SU-DHL-6 (cell line): Measurements from ENCODE around the gene APC2.

Experiments
- H2AFZ ChIP-seq: fragments of 200-600 bp; sonication (generic); 2 replicates; pipeline ENCODE4 v1.6.1; 2014; ENCODE audit warnings: low read depth, mild to moderate bottlenecking, moderate library complexity, mixed read lengths, antibody characterized with exemption, low read length; ENCODE audit not compliant: severe bottlenecking
- H3F3A ChIP-seq: fragments of 200-600 bp; shearing (Covaris generic); 2 replicates; pipeline ENCODE4 v1.6.0; 2016; ENCODE audit warnings: antibody characterized with exemption, mild to moderate bottlenecking; ENCODE audit not compliant: insufficient read depth
- H3K27ac ChIP-seq: fragments of 200-600 bp; sonication (generic); 2 replicates; pipeline ENCODE4 v1.5.1; 2016; ENCODE audit warnings: low read depth, mild to moderate bottlenecking, low read length, moderate library complexity, mixed read lengths
- H3K27me3 ChIP-seq: fragments of 200-600 bp; sonication (generic), shearing (Covaris generic); 2 replicates; pipeline ENCODE4 v1.6.0; 2014; ENCODE audit warnings: mild to moderate bottlenecking, low read length
- H3K36me3 ChIP-seq: fragments of 200-600 bp; sonication (generic); 2 replicates; pipeline ENCODE4 v1.6.1; 2014; ENCODE audit warnings: mild to moderate bottlenecking, low read length, mixed read lengths
- H3K4me2 ChIP-seq: fragments of 300-600, 200-600 bp; shearing (Covaris generic), sonication (generic); 2 replicates; pipeline ENCODE4 v1.6.0; 2014; ENCODE audit warnings: low read length, low read depth, mild to moderate bottlenecking; ENCODE audit not compliant: poor library complexity, severe bottlenecking
- H3K4me3 ChIP-seq: fragments of 200-600 bp; sonication (generic); 2 replicates; pipeline ENCODE4 v1.5.1; 2014; ENCODE audit warnings: antibody characterized with exemption, low read length, mild to moderate bottlenecking, mixed read lengths; ENCODE audit not compliant: insufficient read depth, poor library complexity, severe bottlenecking
- H3K79me2 ChIP-seq: fragments of 200-600 bp; sonication (generic); 2 replicates; pipeline ENCODE4 v1.6.1; 2014; ENCODE audit warnings: mild to moderate bottlenecking, low read length, moderate library complexity; ENCODE audit not compliant: insufficient read depth
- H3K9ac ChIP-seq: fragments of 200-600 bp; sonication (generic); 2 replicates; pipeline ENCODE4 v1.7.0; 2014; ENCODE audit warnings: mild to moderate bottlenecking, low read length
- H3K9me2 ChIP-seq: fragments of 200-600 bp; sonication (generic); replicated peaks from 2 replicates; pipeline ENCODE4 v1.6.1; 2014; ENCODE audit warnings: low read length; ENCODE audit not compliant: insufficient read depth
- H3K9me3 ChIP-seq: fragments of 200-600 bp; sonication (generic); 2 replicates; pipeline ENCODE4 v1.6.1; 2014; ENCODE audit warnings: low read length, mixed read lengths; ENCODE audit not compliant: insufficient read depth
- H4K20me1 ChIP-seq: fragments of 200-600 bp; sonication (generic); 2 replicates; pipeline ENCODE4 v1.6.1; 2014; ENCODE audit warnings: low read depth, mild to moderate bottlenecking, antibody characterized with exemption, low read length, moderate library complexity, mixed read lengths
- EZH2phosphoT487 ChIP-seq: fragments of 200-600 bp; sonication (generic), shearing (Covaris generic); conservative IDR thresholded peaks from 2 replicates; pipeline ENCODE4 v1.6.1; 2018; ENCODE audit warnings: mild to moderate bottlenecking, antibody characterized with exemption, low read length, moderate library complexity, mixed read lengths
- TF ChIP-seq, protein P1 (sequence below): fragments of 200-600 bp; sonication (generic); IDR thresholded peaks from one replicate; pipeline ENCODE4 v1.5.1; 2017; ENCODE audit warnings: antibody characterized with exemption, mild to moderate bottlenecking, low read length, moderate library complexity; ENCODE audit not compliant: insufficient read depth, poor library complexity, severe bottlenecking

The APC2 gene

GRCh38 chr19:1433119-1434039, 16.5 kb upstream of the APC2 start:
- peaks cover 26% of the 10 kb centered on the region for H3F3A ChIP-seq
- no peak overlapping the region for H3K27ac ChIP-seq
- no peaks in the 10 kb centered on the region for H4K20me1 ChIP-seq
- peaks cover 3% of the 10 kb centered on the region for H3K79me2 ChIP-seq
- peaks cover 6% of the 10 kb centered on the region; the same call in 1 of the 2 replicates for H3K36me3 ChIP-seq
- no peaks in the 10 kb centered on the region for H3K9me2 ChIP-seq
- H3K4me2 ChIP-seq = no peak overlapping the region
- H3K27me3 ChIP-seq = no peaks in the 10 kb centered on the region
- no peak overlapping the region for H2AFZ ChIP-seq
- H3K9ac ChIP-seq = no peak overlapping the region
- no peaks in the 10 kb centered on the region for H3K9me3 ChIP-seq
- H3K4me3 ChIP-seq = no peak overlapping the region
- TF ChIP-seq, protein P1, sequence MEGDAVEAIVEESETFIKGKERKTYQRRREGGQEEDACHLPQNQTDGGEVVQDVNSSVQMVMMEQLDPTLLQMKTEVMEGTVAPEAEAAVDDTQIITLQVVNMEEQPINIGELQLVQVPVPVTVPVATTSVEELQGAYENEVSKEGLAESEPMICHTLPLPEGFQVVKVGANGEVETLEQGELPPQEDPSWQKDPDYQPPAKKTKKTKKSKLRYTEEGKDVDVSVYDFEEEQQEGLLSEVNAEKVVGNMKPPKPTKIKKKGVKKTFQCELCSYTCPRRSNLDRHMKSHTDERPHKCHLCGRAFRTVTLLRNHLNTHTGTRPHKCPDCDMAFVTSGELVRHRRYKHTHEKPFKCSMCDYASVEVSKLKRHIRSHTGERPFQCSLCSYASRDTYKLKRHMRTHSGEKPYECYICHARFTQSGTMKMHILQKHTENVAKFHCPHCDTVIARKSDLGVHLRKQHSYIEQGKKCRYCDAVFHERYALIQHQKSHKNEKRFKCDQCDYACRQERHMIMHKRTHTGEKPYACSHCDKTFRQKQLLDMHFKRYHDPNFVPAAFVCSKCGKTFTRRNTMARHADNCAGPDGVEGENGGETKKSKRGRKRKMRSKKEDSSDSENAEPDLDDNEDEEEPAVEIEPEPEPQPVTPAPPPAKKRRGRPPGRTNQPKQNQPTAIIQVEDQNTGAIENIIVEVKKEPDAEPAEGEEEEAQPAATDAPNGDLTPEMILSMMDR = no peak
- TF ChIP-seq EZH2phosphoT487 = no peak

DNA sequence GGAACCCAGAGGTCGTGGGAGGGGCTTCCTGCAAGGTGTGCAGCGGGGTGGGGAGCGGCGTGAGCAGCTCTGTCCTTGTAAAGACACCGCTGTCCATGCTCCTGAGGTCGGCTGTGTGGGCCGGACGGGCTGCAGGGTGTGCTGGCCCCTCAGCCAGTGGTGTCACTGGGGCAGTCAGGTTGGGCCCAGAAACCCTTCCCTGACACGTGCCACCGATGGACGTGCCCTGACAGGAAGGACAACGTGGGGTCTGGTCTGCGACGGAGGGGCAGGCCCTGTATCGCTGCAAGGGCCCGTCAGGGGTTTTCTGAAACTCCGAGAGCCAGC, 15.9 kb upstream of the APC2 start:
- Histone ChIP-seq H3K36me3 (peaks cover 3% of the 10 kb centered on the region; the same call in 1 of the 2 replicates), H3K4me3 (no peak overlapping the region), H3K9me3 (no peaks in the 10 kb centered on the region), H3K9ac (no peak overlapping the region), H3K79me2 (peaks cover 8% of the 10 kb centered on the region), H3K27me3 (no peaks in the 10 kb centered on the region), H3F3A (peaks cover 26% of the 10 kb centered on the region), H4K20me1 (0 out of 2 replicates have a peak, but pooled peaks cover under 1% of the 10 kb centered on the region), H3K4me2 (no peak overlapping the region), H2AFZ (no peak overlapping the region), H3K9me2 (no peaks in the 10 kb centered on the region), H3K27ac (no peak overlapping the region)
- TF ChIP-seq, protein P1 = no peak
- no peak for TF ChIP-seq EZH2phosphoT487

- TF ChIP-seq EZH2phosphoT487 = no peak
- TF ChIP-seq, protein P1 = no peak
- peaks cover 26% of the 10 kb centered on the region for H3F3A ChIP-seq
- H3K9me3 ChIP-seq = no peaks in the 10 kb centered on the region
- no peak overlapping the region for H3K4me3 ChIP-seq
- H3K79me2 ChIP-seq = peaks cover 14% of the 10 kb centered on the region
- peaks cover 6% of the 10 kb centered on the region; the same call in 1 of the 2 replicates for H3K36me3 ChIP-seq
- no peak overlapping the region for H3K9ac ChIP-seq
- peaks cover 7% of the 10 kb centered on the region; the same call in 1 of the 2 replicates for H4K20me1 ChIP-seq
- H2AFZ ChIP-seq = no peak overlapping the region
- H3K4me2 ChIP-seq = no peak overlapping the region
- no peak overlapping the region for H3K27ac ChIP-seq
- no peaks in the 10 kb centered on the region for H3K9me2 ChIP-seq
- no peaks in the 10 kb centered on the region for H3K27me3 ChIP-seq
These were observed 15.3 kb upstream of the APC2 start for GRCh38 chr19:1434577-1435060.
